Thoracic aorta (tissue), 2 donors: ENCODE data around the gene ANKMY1. TPM values are rescaled to one million over a fixed set of nuclear protein-coding genes. Genes with fewer than 3 reads are reported as not detected.

ENCODE experiments used
- ATAC-seq: fragments of 150-250 bp; one replicate; pipeline ENCODE4 v1.8.0; 2017; ENCODE audit warnings: low read depth; ENCODE audit not compliant: insufficient number of reproducible peaks, low FRiP score
- DNase-seq: peaks from one replicate; pipeline ENCODE4 v3.0.0-alpha.2; 2020; ENCODE audit warnings: low spot score
- H3K27ac ChIP-seq, 2 donors: fragments of 200-600 bp; sonication (generic); 1 replicate in 1 of 2; 2 replicates in 1 of 2; pipeline ENCODE4 v1.5.1; 2016; ENCODE audit warnings: mild to moderate bottlenecking in 2 of 2, moderate library complexity in 2 of 2
- H3K27me3 ChIP-seq: fragments of 200-600 bp; sonication (generic); replicated peaks from 2 replicates; pipeline ENCODE4 v1.6.0; 2016; ENCODE audit warnings: mild to moderate bottlenecking; ENCODE audit not compliant: insufficient read depth
- H3K36me3 ChIP-seq: fragments of 200-600 bp; sonication (generic); one replicate; pipeline ENCODE4 v1.5.1; 2016
- H3K4me1 ChIP-seq, 2 donors: fragments of 200-600 bp; sonication (generic); 1 replicate in 1 of 2; 2 replicates in 1 of 2; pipeline versions ENCODE4 v1.5.1 to v1.6.0; 2016; ENCODE audit warnings: low read depth in 2 of 2, mild to moderate bottlenecking in 1 of 2; ENCODE audit not compliant: control insufficient read depth in 1 of 2
- H3K4me3 ChIP-seq: fragments of 200-600 bp; sonication (generic); 2 replicates; pipeline ENCODE4 v1.5.1; 2016; ENCODE audit warnings: mild to moderate bottlenecking
- H3K9me3 ChIP-seq: fragments of 200-600 bp; sonication (generic); 2 replicates; pipeline ENCODE4 v1.5.1; 2016
- CTCF ChIP-seq: fragments of 200-600 bp; sonication (generic); IDR thresholded peaks from one replicate; pipeline ENCODE4 v1.5.1; 2019; ENCODE audit warnings: antibody characterized with exemption
- total RNA-seq, 2 donors: library from RNA; depleted of rRNA; stranded (reverse); fragments of >200 nt; gene quantifications; one replicate each; pipeline versions ENCODE4 v1.1.0 to v1.2.3, GENCODE V29; 2016

ANKMY1 gene
- total RNA-seq, 2 donors from 2014 or later = 20.0 to 44.8 TPM

GRCh38 chr2:240439698-240440151, 118.1 kb downstream of the ANKMY1 start:
- no peak for TF ChIP-seq CTCF
- H3K27ac ChIP-seq = no peak overlapping the region
- H3K9me3 ChIP-seq = no peaks in the 10 kb centered on the region
- ATAC-seq (no peak), DNase-seq (no peak)
- no peaks in the 10 kb centered on the region for H3K27me3 ChIP-seq
- H3K36me3 ChIP-seq = no peaks in the 10 kb centered on the region
- peaks cover 15 to 35% of the 10 kb centered on the region in 2 donors for H3K4me1 ChIP-seq
- no peak overlapping the region for H3K4me3 ChIP-seq

DNA sequence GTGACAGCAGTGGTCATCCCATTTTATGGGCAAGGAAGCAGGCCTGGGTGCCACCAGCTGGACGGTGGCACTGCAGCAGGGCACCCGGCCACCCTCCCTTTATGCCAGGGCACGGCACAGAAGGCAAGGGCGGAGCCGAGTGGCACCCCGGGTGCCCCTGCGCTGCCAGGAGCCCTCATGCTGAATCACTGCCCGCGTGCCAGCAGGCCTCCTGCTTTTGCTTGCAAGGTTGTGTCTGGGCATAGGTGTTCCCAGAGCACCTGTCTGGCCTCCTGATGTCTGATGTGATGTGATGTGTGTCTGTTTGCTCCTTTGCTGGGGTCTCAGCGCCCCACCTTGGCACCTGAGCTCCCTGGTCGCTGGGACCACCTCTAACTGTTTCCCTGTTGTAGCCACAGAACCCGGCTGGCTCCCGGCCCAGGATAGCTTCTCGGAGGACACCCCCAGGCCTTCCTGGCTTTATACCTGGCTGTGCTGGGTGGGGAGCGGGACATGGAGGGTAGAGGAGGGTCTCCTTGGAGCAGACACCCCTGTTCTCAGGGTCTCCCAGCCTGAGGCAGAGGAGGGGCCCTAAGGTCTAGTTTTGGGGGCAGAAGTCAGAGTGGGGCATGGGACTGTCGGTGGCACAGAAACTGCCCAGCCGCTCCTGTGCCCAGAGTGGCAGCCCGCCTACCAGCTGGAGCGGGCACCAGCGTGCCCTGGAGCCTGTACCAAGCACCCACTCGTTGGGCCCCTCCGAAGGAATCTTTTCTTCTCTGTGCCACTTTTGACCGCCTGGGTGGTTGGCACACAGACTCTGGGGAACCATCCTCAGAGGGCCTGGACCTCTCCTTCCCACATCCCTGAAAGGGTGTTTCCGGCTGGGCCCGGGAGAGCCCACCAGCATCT, 118.7 kb downstream of the ANKMY1 start:
- ATAC-seq = no peak
- no peak for DNase-seq

DNA sequence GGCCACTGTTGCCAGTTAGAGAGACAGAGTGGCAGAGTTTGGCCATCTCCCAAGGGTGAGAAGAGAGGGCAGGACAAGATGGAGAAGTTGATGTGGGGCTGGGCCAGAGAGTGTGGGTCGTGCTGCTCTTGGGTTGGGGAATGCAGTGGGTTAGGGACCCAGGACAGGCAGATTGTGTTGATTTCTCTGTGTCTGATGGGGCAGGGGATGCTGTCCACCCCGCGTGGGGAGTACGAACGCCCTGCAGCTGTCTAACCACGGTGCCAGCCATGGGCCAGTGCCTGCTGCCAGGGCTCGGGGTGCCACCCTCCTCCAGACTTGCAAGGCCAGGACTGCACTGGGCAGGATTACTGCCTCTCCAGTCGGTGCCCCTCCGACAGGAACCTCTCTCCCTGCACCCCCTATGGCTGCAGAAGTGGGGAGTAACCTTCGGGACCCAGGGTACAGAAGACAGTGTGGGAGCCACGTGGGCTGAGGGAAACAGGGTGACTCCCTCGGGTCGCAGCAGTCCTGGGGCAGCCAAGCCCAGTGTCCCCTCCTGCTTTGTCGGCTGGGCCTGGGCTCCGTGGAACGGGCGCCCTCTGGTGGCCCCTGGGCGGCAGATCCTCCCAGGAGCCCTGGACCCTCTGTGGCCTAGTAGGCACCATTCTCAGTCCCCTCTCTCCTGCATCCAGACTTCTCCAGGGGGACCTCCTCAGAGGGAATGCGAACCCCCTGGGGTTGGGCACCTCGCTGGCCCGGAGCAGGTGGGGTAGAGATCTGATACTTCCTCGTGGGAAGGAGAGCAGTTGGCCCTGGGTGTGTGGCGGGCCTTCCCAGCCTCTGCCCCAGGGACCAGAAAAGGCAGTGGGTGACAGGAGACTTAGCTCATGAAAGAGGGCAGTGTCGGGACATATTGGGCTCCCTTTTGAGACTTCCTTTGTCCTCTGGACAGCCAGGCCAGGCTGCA, 119.7 kb downstream of the ANKMY1 start:
- peaks cover 22 to 49% of the 10 kb centered on the region in 2 donors for H3K4me1 ChIP-seq
- H3K27ac ChIP-seq = no peak overlapping the region
- H3K9me3 ChIP-seq = no peaks in the 10 kb centered on the region
- ATAC-seq = no peak
- H3K36me3 ChIP-seq = no peaks in the 10 kb centered on the region
- no peaks in the 10 kb centered on the region for H3K27me3 ChIP-seq
- DNase-seq = no peak
- peak overlapping the region; percentile 99 for H3K4me3 ChIP-seq
- TF ChIP-seq CTCF = peak; percentile 94

More for the DNA sequence above, 118.7 kb downstream of the ANKMY1 start:
- H3K4me3 ChIP-seq = no peak overlapping the region
- H3K9me3 ChIP-seq = no peaks in the 10 kb centered on the region
- H3K27me3 ChIP-seq = no peaks in the 10 kb centered on the region
- no peak overlapping the region for H3K27ac ChIP-seq
- peaks cover 21 to 42% of the 10 kb centered on the region in 2 donors for H3K4me1 ChIP-seq
- no peaks in the 10 kb centered on the region for H3K36me3 ChIP-seq
- no peak for TF ChIP-seq CTCF

- H3K4me1 ChIP-seq = peaks cover 22 to 49% of the 10 kb centered on the region in 2 donors
- peak overlapping the region; percentile 99 for H3K4me3 ChIP-seq
- no peak for TF ChIP-seq CTCF
Observed at GRCh38 chr2:240437551-240437860, 120.3 kb downstream of the ANKMY1 start.

More at GRCh38 chr2:240437551-240437860, 120.3 kb downstream of the ANKMY1 start:
- Histone ChIP-seq H3K27me3 (no peaks in the 10 kb centered on the region), H3K9me3 (no peaks in the 10 kb centered on the region), H3K27ac (no peak overlapping the region), H3K36me3 (no peaks in the 10 kb centered on the region)
- ATAC-seq (no peak), DNase-seq (no peak)
